Karpas-422 (cell line): Measurements from ENCODE around the gene SEPTIN3. TPM values are rescaled to one million over a fixed set of nuclear protein-coding genes. Genes with fewer than 3 reads are reported as not detected.

Source experiments
- DNase-seq: peaks from one replicate; pipeline ENCODE4 v3.0.0-alpha.2; 2015
- H2AFZ ChIP-seq: fragments of 200-600 bp; sonication (generic); 2 replicates; pipeline ENCODE4 v1.6.1; 2014; ENCODE audit warnings: antibody characterized with exemption, low read length, mixed read lengths
- H3K27ac ChIP-seq: fragments of 200-600 bp; sonication (generic); 2 replicates; pipeline ENCODE4 v1.5.1; 2014; ENCODE audit warnings: mild to moderate bottlenecking, low read length, moderate library complexity
- H3K27me3 ChIP-seq: fragments of 200-600 bp; sonication (generic); 2 replicates; pipeline ENCODE4 v1.6.1; 2014; ENCODE audit warnings: low read length, mixed read lengths
- H3K36me3 ChIP-seq: fragments of 200-600 bp; sonication (generic); 2 replicates; pipeline ENCODE4 v1.6.1; 2014; ENCODE audit warnings: low read length, mixed read lengths; ENCODE audit not compliant: insufficient read depth
- H3K4me1 ChIP-seq: fragments of 200-600 bp; sonication (generic); 2 replicates; pipeline ENCODE4 v1.6.1; 2014; ENCODE audit warnings: mild to moderate bottlenecking, low read length, mixed read lengths
- H3K4me2 ChIP-seq: fragments of 200-600 bp; sonication (generic); 2 replicates; pipeline ENCODE4 v1.6.1; 2014; ENCODE audit warnings: low read length, low read depth, mild to moderate bottlenecking; ENCODE audit not compliant: poor library complexity, severe bottlenecking
- H3K4me3 ChIP-seq: fragments of 200-600 bp; sonication (generic); 2 replicates; pipeline ENCODE4 v1.5.1; 2014; ENCODE audit warnings: mild to moderate bottlenecking, antibody characterized with exemption, low read length, mixed read lengths
- H3K79me2 ChIP-seq: fragments of 200-600 bp; sonication (generic); 2 replicates; pipeline ENCODE4 v1.6.1; 2014; ENCODE audit warnings: mild to moderate bottlenecking, low read length, mixed read lengths
- H3K9ac ChIP-seq: fragments of 200-600 bp; sonication (generic); 2 replicates; pipeline ENCODE4 v1.6.0; 2014; ENCODE audit warnings: low read length
- H3K9me2 ChIP-seq: fragments of 200-600 bp; sonication (generic), shearing (Covaris generic); replicated peaks from 2 replicates; pipeline ENCODE4 v1.6.0; 2014; ENCODE audit warnings: mild to moderate bottlenecking, low read length, moderate library complexity; ENCODE audit not compliant: insufficient read depth
- H3K9me3 ChIP-seq: fragments of 300-700, 200-600 bp; sonication (generic); 2 replicates; pipeline ENCODE4 v1.6.1; 2014; ENCODE audit warnings: low read length, mixed read lengths
- H4K20me1 ChIP-seq: fragments of 200-600 bp; sonication (generic); 2 replicates; pipeline ENCODE4 v1.6.1; 2014; ENCODE audit warnings: mild to moderate bottlenecking, antibody characterized with exemption, low read length, low read depth; ENCODE audit not compliant: insufficient read depth
- total RNA-seq: library from RNA; depleted of rRNA; stranded (reverse); fragments of >200 nt; shearing (Covaris generic); gene quantifications from 2 replicates; pipeline ENCODE4 v1.2.3, GENCODE V29; 2014; ENCODE audit warnings: low replicate concordance

SEPTIN3 gene
- total RNA-seq, 1 experiment from 2014 or later, result not detected

DNA sequence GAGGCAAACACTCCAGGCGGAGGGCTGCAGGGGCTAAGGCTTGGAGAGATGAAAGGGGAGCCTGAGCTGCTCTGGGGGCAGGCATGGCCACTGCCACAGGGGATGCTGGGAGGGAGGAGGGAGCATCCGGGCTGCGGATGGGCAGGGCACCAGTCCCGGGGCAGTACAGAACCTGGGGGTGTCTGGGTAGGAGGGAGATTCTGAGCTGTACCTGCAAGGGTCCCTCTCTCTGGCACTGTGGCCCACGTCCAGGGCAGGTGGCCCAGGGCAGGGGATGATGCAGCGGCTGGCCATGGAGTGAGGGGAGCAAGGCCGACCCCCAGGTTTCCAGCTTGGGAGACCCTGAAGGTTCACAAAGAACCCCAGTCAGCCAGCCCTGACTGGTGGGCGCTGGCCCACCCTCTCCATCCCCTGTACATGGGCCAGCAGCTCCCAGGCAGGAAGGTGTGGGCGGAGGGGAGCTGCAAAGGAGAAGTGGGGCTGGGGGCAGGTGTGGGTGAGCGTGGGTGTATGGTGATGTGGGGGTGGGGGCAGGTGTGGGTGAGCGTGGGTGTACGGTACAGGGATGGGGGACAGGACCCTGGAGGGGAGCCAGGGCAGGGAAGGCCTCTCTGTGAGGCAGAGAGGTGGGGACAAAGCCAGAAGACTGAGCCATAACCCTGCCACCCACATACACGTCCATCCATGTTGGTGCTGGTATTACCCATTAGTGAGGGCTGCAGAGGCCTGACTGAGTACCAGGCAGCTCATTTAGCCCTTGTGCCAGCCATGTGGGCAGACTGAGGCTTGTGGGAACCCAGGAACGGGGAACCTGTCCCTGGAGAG, 40.4 kb upstream of the SEPTIN3 start:
- H3K79me2 ChIP-seq, result peaks cover 12% of the 10 kb centered on the region
- peak overlapping the region; percentile 43 for H3K4me2 ChIP-seq
- H3K9ac ChIP-seq, result peak overlapping the region; percentile 99
- no peak overlapping the region for H2AFZ ChIP-seq
- peak overlapping the region; percentile 100 for H3K27ac ChIP-seq
- H3K9me3 ChIP-seq, result no peaks in the 10 kb centered on the region
- peaks cover 5% of the 10 kb centered on the region; the same call in 1 of the 2 replicates for H4K20me1 ChIP-seq
- peak overlapping the region; percentile 23; the same call in 1 of the 2 replicates for H3K4me3 ChIP-seq
- H3K4me1 ChIP-seq, result peaks cover 91% of the 10 kb centered on the region
- DNase-seq, result peak; percentile 74
- H3K27me3 ChIP-seq, result no peaks in the 10 kb centered on the region
- peaks cover 6% of the 10 kb centered on the region; the same call in 1 of the 2 replicates for H3K36me3 ChIP-seq
- H3K9me2 ChIP-seq, result no peaks in the 10 kb centered on the region

DNA sequence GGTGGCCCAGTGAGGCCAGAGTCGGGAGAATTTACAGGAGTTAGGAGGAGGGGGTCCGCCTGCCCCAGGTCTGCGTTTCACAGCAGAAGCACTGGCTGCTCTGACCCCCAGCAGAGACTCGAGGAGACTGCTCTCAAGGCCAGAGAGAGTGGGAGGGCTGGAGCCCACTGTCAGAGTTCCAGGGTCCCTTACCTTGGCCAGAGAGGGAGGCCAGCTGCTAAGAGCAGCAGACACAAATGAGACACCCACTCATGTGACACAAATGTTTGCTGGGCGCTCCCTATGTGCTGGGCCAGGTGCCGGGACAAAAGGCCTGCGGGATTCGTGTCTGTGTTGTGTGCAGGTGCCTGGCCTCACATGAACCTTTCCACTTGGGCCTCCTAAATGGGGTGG, 39.8 kb upstream of the SEPTIN3 start:
- H3K4me2 ChIP-seq, result peak overlapping the region; percentile 43

DNA sequence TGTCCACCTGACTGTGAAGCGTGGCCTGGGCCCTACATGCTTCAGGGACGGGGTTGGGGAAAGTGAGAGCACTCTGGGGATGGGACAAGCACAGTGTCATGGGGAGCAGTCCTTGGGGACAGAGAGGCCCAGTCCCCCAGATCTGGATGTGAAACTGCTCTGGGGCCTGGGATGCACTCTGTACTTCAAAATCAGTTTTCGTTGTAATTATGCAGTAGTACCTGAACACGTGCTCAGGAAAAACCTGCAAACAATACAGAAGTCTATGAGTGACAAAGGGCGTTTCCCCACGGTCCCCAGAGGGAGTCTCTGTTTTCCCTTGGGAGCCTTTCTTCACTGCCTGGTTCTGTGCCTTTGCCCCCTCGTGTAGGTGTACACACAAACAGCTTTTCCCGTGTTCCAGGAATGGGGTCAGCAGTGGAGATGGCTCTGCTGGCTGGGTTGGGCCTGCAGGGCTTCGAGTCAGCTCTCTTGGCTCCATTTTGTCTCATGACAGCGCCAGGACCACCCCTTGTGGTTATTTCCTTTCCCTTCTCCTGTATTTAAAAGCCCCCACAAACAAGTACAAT, 37.5 kb upstream of the SEPTIN3 start:
- Histone ChIP-seq H3K79me2 (no peaks in the 10 kb centered on the region), H3K9me2 (no peaks in the 10 kb centered on the region), H4K20me1 (no peaks in the 10 kb centered on the region), H3K27me3 (no peaks in the 10 kb centered on the region), H3K27ac (peak overlapping the region; percentile 100), H3K36me3 (no peaks in the 10 kb centered on the region), H3K4me2 (peak overlapping the region; percentile 40), H3K9ac (peak overlapping the region; percentile 63), H3K4me1 (peaks cover 99% of the 10 kb centered on the region), H3K9me3 (no peaks in the 10 kb centered on the region), H3K4me3 (no peak overlapping the region; the same call in 1 of the 2 replicates), H2AFZ (no peak overlapping the region)
- DNase-seq, result peak; percentile 93

More for the DNA sequence above, 39.8 kb upstream of the SEPTIN3 start:
- peaks cover 5% of the 10 kb centered on the region; the same call in 1 of the 2 replicates for H4K20me1 ChIP-seq
- no peaks in the 10 kb centered on the region for H3K9me3 ChIP-seq
- no peak overlapping the region for H2AFZ ChIP-seq
- H3K9me2 ChIP-seq, result no peaks in the 10 kb centered on the region
- H3K27ac ChIP-seq, result peak overlapping the region; percentile 100
- peak overlapping the region; percentile 99 for H3K9ac ChIP-seq
- DNase-seq, result peak; percentile 73
- H3K27me3 ChIP-seq, result no peaks in the 10 kb centered on the region
- peaks cover 91% of the 10 kb centered on the region for H3K4me1 ChIP-seq
- H3K36me3 ChIP-seq, result peaks cover 4% of the 10 kb centered on the region; the same call in 1 of the 2 replicates
- peaks cover 11% of the 10 kb centered on the region for H3K79me2 ChIP-seq
- H3K4me3 ChIP-seq, result no peak overlapping the region

DNA sequence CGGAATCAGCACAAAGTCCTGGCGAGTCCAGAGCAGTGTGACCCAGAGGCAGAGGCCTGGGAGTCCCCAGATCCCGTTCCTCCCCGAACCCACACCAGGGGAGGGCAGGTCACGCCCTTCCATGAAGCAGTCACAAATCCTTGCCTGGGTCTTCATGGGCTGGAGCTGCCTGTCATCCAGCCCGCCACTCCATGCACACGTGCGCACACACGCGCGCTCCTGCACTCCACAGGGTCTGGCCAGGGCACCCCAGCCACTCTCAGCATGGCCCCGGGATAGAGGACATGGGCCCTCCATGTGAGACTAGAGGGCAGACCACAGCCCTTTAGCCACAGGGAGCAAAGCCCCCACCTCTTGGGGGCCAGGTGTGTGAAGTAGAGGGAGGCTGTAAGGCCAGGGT, 36.9 kb upstream of the SEPTIN3 start:
- Histone ChIP-seq H3K4me2 (peak overlapping the region; percentile 40), H2AFZ (no peak overlapping the region), H3K36me3 (no peaks in the 10 kb centered on the region), H3K9me2 (no peaks in the 10 kb centered on the region), H3K9ac (peak overlapping the region; percentile 63), H3K4me1 (peaks cover 99% of the 10 kb centered on the region), H3K79me2 (no peaks in the 10 kb centered on the region), H3K4me3 (no peak overlapping the region; the same call in 1 of the 2 replicates), H3K9me3 (no peaks in the 10 kb centered on the region), H3K27ac (peak overlapping the region; percentile 100), H3K27me3 (no peaks in the 10 kb centered on the region), H4K20me1 (no peaks in the 10 kb centered on the region)
- DNase-seq, result no peak

GRCh38 chr22:41933411-41934177, 35.6 kb upstream of the SEPTIN3 start:
- Histone ChIP-seq H2AFZ (no peak overlapping the region), H3K9ac (peak overlapping the region; percentile 63), H3K9me3 (no peaks in the 10 kb centered on the region), H3K79me2 (no peaks in the 10 kb centered on the region; the same call in 1 of the 2 replicates), H3K4me2 (peak overlapping the region; percentile 25), H3K27me3 (no peaks in the 10 kb centered on the region), H3K9me2 (no peaks in the 10 kb centered on the region), H3K27ac (peak overlapping the region; percentile 100), H3K4me1 (peaks cover 98% of the 10 kb centered on the region), H4K20me1 (no peaks in the 10 kb centered on the region), H3K36me3 (peaks cover 2% of the 10 kb centered on the region), H3K4me3 (no peak overlapping the region)
- peak; percentile 72 for DNase-seq

DNA sequence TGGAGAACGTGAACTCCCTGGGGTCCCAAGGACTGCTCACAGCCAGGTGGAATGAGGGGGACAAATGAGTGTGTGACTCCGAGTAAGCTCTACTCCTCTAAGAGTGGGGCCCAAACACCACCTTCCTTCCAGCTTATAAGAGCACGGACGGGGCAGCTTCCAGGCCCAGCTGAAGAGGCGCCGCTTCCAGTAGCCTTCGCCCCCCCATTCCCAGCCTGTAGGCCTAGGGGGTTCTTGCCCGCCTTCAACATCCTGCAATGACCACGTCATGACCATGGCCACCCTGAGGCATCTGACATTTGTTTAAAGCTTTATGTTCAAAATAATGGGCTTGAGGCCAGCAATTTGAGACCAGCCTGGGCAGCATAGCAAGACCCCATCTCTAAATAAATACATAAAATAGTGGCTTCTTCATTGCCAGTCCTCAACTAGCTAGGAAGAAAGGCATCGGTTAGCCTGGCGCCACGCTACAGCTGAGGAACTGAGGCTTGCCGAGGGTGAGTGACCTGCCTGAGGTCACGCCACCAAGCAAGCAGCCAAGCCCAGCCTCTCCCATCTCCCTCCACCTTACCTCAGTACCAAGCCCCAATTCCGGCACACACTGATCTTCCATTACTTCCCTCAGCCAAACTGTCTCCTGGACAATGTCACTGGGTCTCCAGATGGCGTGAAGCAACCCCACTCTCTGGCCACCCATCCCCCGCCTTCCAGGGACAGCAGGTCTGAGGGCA, 34.8 kb upstream of the SEPTIN3 start:
- H4K20me1 ChIP-seq, result no peaks in the 10 kb centered on the region
- H3K4me1 ChIP-seq, result peaks cover 98% of the 10 kb centered on the region
- H3K9me3 ChIP-seq, result no peaks in the 10 kb centered on the region
- peak overlapping the region; percentile 100 for H3K27ac ChIP-seq
- H3K79me2 ChIP-seq, result peaks cover 3% of the 10 kb centered on the region
- no peaks in the 10 kb centered on the region for H3K9me2 ChIP-seq
- peak overlapping the region; percentile 69 for H3K9ac ChIP-seq
- peak; percentile 57 for DNase-seq
- H3K36me3 ChIP-seq, result peaks cover 11% of the 10 kb centered on the region
- no peaks in the 10 kb centered on the region for H3K27me3 ChIP-seq
- H2AFZ ChIP-seq, result no peak overlapping the region
- peak overlapping the region; percentile 25 for H3K4me2 ChIP-seq
- H3K4me3 ChIP-seq, result no peak overlapping the region

DNA sequence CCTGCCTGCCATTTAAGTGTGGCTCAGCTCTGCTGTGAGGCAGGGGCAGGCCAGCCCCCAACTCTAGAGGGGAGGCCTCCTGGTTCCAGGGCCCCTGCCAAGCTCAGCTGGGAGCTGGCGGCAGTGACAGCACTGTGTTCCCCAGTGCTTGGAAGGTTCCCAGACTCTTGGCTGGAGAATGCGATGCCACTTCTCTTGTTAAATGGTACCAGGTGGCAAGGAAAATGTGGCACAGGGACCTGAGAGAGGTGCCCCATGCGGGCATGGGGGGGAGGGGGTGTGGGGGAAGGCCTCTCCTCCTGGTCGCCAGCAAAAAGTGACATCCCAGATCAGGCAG, 34.3 kb upstream of the SEPTIN3 start:
- Histone ChIP-seq H3K9ac (peak overlapping the region; percentile 69), H4K20me1 (no peaks in the 10 kb centered on the region), H3K4me3 (no peak overlapping the region), H3K4me2 (no peak overlapping the region), H3K9me3 (no peaks in the 10 kb centered on the region), H2AFZ (no peak overlapping the region), H3K9me2 (no peaks in the 10 kb centered on the region), H3K27ac (peak overlapping the region; percentile 100), H3K27me3 (no peaks in the 10 kb centered on the region), H3K36me3 (peaks cover 12% of the 10 kb centered on the region), H3K79me2 (peaks cover 4% of the 10 kb centered on the region), H3K4me1 (peaks cover 98% of the 10 kb centered on the region)
- peak; percentile 63 for DNase-seq
